Tibial artery (tissue), 4 donors: Measurements from ENCODE around the gene ZIC3.
"Not testable (repeated sequence)": the region's sequence is repeated elsewhere in the genome, so short reads cannot be mapped to it uniquely, and the experiment has no call there.

Experiments
- DNase-seq, 2 donors: peaks; one replicate each; pipeline ENCODE4 v3.0.0-alpha.2; 2019
- H3K27ac ChIP-seq, 2 donors: fragments of 200-600 bp; sonication (generic) in 1 of 2; 1 replicate in 1 of 2; 2 replicates in 1 of 2; pipeline ENCODE4 v1.5.1; 2018 to 2019; ENCODE audit warnings: mild to moderate bottlenecking in 1 of 2
- H3K27me3 ChIP-seq, 2 donors: fragments of 200-600 bp; sonication (generic) in 1 of 2; one replicate each; pipeline versions ENCODE4 v1.5.1 to v1.6.0; 2016 to 2019
- H3K36me3 ChIP-seq, 3 donors: fragments of 200-600 bp; sonication (generic) in 2 of 3; one replicate each; pipeline ENCODE4 v1.5.1; 2016 to 2019; ENCODE audit warnings: mild to moderate bottlenecking in 2 of 3
- H3K4me1 ChIP-seq, 4 donors: fragments of 200-600 bp; sonication (generic) in 2 of 4; 1 replicate in 3 of 4; 2 replicates in 1 of 4; pipeline ENCODE4 v1.5.1; 2016 to 2019
- H3K4me3 ChIP-seq, 2 donors: fragments of 200-600 bp; sonication (generic) in 1 of 2; 1 replicate in 1 of 2; 2 replicates in 1 of 2; pipeline ENCODE4 v1.5.1; 2018 to 2019; ENCODE audit warnings: mild to moderate bottlenecking in 2 of 2
- H3K9me3 ChIP-seq, 3 donors: fragments of 200-600 bp; sonication (generic) in 1 of 3; one replicate each; pipeline ENCODE4 v1.5.1; 2016 to 2019
- intact Hi-C: fragments of 100-400 bp; cut with DNase I; formaldehyde crosslinking; loops from one replicate; pipeline ENCODE4 v1.15.0; 2023; ENCODE audit warnings: low total_unique reads
- TF ChIP-seq, protein P1 (sequence below), 2 experiments: fragments of 200-600 bp in 1 of 2; fragments of 450-650 bp in 1 of 2; IDR thresholded peaks; one replicate each; pipeline ENCODE4 v1.5.1; 2017 to 2019; ENCODE audit warnings: antibody characterized with exemption in 2 of 2, mild to moderate bottlenecking in 1 of 2, moderate library complexity in 1 of 2

ZIC3 gene

DNA sequence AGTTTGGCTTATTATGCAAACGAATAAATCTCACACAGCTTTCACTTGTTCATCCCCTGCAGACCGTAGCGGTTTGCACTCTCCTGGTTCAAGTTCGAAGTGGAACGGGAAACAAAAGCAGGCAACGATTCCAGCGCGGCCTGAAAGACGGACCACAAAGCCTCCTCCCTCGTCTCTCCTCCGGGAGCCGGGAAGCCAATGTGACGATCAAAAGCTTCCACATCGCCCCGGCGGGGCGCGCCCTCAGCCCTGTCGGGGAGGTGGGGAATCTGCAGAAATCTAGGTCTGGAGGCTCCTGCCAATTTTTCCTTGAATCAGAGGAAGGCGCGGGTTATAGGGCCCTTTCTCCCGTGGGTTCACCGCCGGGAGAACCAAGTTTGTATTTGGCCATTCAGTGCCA is 16.9 kb upstream of the ZIC3 start:
- Histone ChIP-seq H3K27ac (no peak overlapping the region), H3K4me1 (peaks cover 0 to 14% (median 5%) of the 10 kb centered on the region in 4 donors), H3K36me3 (no peaks in the 10 kb centered on the region), H3K4me3 (no peak overlapping the region), H3K27me3 (peaks cover 0 to 59% of the 10 kb centered on the region in 2 donors), H3K9me3 (peaks cover 0 to 10% (median 6%) of the 10 kb centered on the region in 3 donors)
- no peak for DNase-seq
- TF ChIP-seq, protein P1, sequence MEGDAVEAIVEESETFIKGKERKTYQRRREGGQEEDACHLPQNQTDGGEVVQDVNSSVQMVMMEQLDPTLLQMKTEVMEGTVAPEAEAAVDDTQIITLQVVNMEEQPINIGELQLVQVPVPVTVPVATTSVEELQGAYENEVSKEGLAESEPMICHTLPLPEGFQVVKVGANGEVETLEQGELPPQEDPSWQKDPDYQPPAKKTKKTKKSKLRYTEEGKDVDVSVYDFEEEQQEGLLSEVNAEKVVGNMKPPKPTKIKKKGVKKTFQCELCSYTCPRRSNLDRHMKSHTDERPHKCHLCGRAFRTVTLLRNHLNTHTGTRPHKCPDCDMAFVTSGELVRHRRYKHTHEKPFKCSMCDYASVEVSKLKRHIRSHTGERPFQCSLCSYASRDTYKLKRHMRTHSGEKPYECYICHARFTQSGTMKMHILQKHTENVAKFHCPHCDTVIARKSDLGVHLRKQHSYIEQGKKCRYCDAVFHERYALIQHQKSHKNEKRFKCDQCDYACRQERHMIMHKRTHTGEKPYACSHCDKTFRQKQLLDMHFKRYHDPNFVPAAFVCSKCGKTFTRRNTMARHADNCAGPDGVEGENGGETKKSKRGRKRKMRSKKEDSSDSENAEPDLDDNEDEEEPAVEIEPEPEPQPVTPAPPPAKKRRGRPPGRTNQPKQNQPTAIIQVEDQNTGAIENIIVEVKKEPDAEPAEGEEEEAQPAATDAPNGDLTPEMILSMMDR (IDR thresholded peaks at IDR 0.05), result no peak
- intact Hi-C loops, result no loop called here

DNA sequence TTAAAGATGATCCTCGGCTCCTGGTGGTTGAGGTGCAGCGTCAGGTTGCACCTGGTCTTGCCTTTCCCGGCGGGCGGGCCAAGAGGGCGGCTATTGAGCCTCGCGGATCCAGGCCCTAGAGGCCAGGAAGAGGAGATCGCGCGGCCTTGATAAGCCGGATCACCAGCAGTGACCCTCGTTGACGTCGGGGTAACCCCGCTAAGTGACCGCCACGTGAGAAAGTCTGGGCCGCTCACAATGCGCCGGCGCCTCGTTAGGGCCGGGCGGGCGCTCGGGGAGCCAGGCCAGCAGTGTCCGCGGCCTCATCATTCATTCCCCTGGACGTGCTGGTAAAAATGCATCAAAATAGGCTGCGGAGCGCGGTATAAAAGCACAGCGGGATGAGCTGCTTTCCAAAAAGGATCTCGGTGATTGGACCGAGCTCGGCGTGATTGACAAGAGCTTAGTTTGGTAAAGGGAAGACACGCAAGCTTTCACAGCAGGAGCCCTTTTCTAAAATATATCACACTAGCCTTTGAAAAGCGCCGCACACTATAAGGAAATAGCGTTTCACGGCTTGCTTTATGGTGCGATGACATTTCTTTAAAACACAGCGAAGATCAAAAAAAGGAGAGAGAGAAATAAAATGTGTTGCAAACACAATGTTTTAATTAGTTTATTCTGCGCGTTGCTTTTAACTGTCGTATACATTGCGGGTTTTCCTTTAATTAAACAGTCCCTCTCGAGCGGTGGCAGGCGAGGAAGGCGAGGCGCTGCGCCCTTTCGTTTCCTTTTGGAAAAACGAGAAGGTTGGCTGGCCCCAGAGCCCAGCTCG is 15.9 kb upstream of the ZIC3 start:
- intact Hi-C loops, result no loop called here
- DNase-seq, result no peak
- Histone ChIP-seq H3K9me3 (peaks cover 0 to 10% (median 6%) of the 10 kb centered on the region in 3 donors), H3K36me3 (no peaks in the 10 kb centered on the region), H3K4me1 (peaks cover 0 to 14% (median 5%) of the 10 kb centered on the region in 4 donors), H3K27me3 (peaks cover 0 to 59% of the 10 kb centered on the region in 2 donors), H3K4me3 (peak overlapping the region in 1 of 2 donors; percentile 16), H3K27ac (no peak overlapping the region)
- TF ChIP-seq, protein P1 (IDR thresholded peaks at IDR 0.05), result no peak

DNA sequence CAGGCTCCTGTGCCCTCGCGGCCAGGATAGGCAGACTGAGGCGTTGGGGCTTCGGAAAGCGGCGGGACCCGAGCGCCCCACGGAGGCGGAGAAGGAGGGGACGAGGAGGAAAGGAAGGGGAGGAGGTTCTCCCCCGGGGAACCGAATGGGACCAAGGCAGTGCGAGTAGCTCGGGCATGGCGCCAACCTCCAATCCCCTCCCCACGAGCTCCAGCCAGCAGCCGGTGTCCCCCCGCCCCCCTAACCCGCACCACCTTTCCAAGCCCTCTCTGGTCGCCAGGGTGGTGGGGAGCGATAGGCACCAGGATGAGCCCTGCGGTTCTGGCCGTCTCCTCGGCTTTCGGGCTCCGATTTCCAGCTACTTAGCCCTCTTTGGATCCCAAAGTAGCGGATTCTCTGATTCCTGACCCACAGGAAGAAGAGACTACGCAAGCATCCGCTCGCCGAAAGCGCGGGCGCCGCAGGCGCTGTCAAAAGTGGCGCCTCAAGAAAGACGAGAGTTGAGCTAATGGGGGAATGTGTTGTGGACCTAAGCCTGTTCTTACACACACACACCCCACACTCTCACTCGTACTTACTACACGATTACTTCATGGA is 15.2 kb upstream of the ZIC3 start:
- H3K9me3 ChIP-seq, result peaks cover 0 to 10% (median 6%) of the 10 kb centered on the region in 3 donors
- H3K36me3 ChIP-seq, result no peaks in the 10 kb centered on the region
- no peak for DNase-seq
- intact Hi-C loops, result no loop called here
- peaks cover 0 to 54% of the 10 kb centered on the region in 2 donors for H3K27me3 ChIP-seq
- peak overlapping the region in 1 of 2 donors; percentile 16 for H3K4me3 ChIP-seq
- TF ChIP-seq, protein P1 (IDR thresholded peaks at IDR 0.05), result no peak
- no peak overlapping the region for H3K27ac ChIP-seq
- H3K4me1 ChIP-seq, result peaks cover 0 to 14% (median 5%) of the 10 kb centered on the region in 4 donors

DNA sequence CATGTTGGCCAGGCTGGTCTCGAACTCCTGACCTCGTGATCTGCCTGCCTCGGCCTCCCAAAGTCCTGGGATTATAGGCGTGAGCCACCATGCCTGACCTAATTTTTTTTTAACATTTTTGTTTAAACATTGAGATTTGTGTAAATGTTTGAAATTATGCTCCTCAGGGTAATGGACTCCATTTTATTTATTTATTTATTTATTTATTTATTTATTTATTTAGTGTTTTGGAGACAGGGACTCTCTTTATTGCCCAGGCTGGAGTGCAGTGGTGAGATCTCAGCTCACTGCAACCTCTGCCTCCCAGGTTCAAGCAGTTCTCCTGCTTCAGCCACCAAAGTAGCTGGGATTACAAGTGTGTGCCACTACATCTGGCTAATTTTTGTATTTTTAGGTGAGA is 13.8 kb upstream of the ZIC3 start:
- H3K9me3 ChIP-seq, H3K36me3 ChIP-seq, DNase-seq, intact Hi-C loops, H3K27ac ChIP-seq, H3K4me3 ChIP-seq: not testable (repeated sequence)
- peaks cover 0 to 40% of the 10 kb centered on the region in 2 donors for H3K27me3 ChIP-seq
- peaks cover 0 to 14% (median 5%) of the 10 kb centered on the region in 4 donors for H3K4me1 ChIP-seq

DNA sequence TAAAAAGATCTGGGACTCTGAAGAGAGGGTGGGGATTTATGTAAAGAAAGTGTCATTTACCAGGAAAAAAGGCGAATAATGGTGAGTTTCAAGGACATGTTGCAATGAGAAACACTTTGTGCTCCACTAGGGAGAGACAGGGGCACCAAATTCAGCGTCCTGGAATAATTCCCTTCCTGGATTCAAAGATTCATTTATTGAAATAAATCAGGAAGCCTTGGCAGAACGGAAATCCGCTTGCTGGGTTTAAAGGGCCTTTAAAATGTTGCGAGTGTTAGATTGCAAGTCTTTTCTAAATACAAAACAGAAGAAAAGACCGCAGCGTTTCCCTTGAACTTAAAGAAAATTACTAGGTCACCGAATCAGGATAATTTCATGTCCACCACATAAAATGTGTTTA is 3.8 kb upstream of the ZIC3 start:
- H3K27ac ChIP-seq, result no peak overlapping the region
- intact Hi-C loops, result no loop called here
- H3K4me3 ChIP-seq, result no peak overlapping the region
- H3K27me3 ChIP-seq, result peaks cover 0 to 23% of the 10 kb centered on the region in 2 donors
- H3K36me3 ChIP-seq, result no peaks in the 10 kb centered on the region
- H3K9me3 ChIP-seq, result no peaks in the 10 kb centered on the region
- TF ChIP-seq, protein P1 (IDR thresholded peaks at IDR 0.05), result no peak
- DNase-seq, result no peak
- H3K4me1 ChIP-seq, result peaks cover 0 to 16% (median 6%) of the 10 kb centered on the region in 4 donors
